GM21737 (cell line): ENCODE measurements around the gene EXOSC10.
"Not testable (repeated sequence)": the region's sequence is repeated elsewhere in the genome, so short reads cannot be mapped to it uniquely, and the experiment has no call there.

Experiments used
- ATAC-seq: cut with Tn5 transposase; IDR thresholded peaks from one replicate; pipeline ENCODE4 v1.9.1; 2021; ENCODE audit warnings: mild to moderate bottlenecking, moderate library complexity; ENCODE audit not compliant: unreplicated experiment

EXOSC10 gene

DNA sequence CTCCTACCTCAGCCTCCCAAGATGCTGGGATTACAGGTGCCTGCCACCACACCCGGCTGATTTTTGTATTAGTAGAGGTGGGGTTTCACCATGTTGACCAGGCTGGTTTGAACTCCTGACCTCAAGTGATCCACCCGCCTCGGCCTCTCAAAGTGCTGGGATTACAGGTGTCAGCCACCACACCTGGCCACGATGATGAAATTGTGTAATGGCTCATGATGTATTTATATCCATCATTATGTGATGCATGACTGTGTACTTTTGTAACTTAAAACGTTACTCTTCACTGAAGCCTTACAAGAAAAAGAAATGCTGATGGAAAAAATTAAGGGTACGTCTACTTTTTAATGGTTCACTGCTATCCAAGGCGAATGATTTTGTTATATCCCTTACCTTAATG lies 79.7 kb downstream of the EXOSC10 start:
- no peak for ATAC-seq

- ATAC-seq, result not testable (repeated sequence)
Measured at GRCh38 chr1:11019358-11019757, 80.3 kb downstream of the EXOSC10 start.
